GM12878 (cell line): ENCODE results near the gene KIF3A. TPM values are rescaled to one million over a fixed set of nuclear protein-coding genes. Genes with fewer than 3 reads are reported as not detected.

ENCODE experiments used
- ATAC-seq: fragments of 200-7000 bp; cut with Tn5 transposase; 3 replicates; pipeline ENCODE4 v1.9.1; 2020; ENCODE audit warnings: mild to moderate bottlenecking, moderate library complexity
- BruUV-seq: library from RNA; stranded (reverse); fragments of 400-500 nt; replicated peaks from 2 replicates; lab custom pipeline; 2021; lab: Mats Ljungman, UMichigan
- CTCF ChIA-PET: fragments of 300-600 bp; sonication (Branson Sonifier 250); formaldehyde crosslinking; extraction: SDS; loops from one replicate; lab custom pipeline; 2021; ENCODE audit warnings: inconsistent platforms; lab: Yijun Ruan, JAX
- POLR2A ChIA-PET: fragments of 350-600 bp; formaldehyde crosslinking; extraction: SDS; loops from one replicate; lab custom pipeline; 2021; ENCODE audit warnings: inconsistent platforms; lab: Charles Lee
- RAD21 ChIA-PET: fragments of 300-600 bp; sonication (Branson Sonifier 250); formaldehyde crosslinking; loops from one replicate; lab custom pipeline; 2023; ENCODE audit warnings: antibody characterized with exemption; ENCODE audit not compliant: unreplicated experiment; lab: Charles Lee
- SMC1A ChIA-PET: fragments of 300-600 bp; sonication (Branson Sonifier 250); formaldehyde crosslinking; loops from one replicate; lab custom pipeline; 2023; ENCODE audit not compliant: unreplicated experiment, uncharacterized antibody; lab: Charles Lee
- DNase-seq: peaks from one replicate; pipeline ENCODE4 v3.0.0-alpha.2; 2011; ENCODE audit warnings: low read depth, low spot score
- FAIRE-seq: peaks from 3 replicates; lab custom pipeline; 2011; peaks lifted over from hg19 to GRCh38; lab: Jason Lieb, UNC
- H2AFZ ChIP-seq: 2 replicates; pipeline ENCODE4 v1.6.0; 2011; ENCODE audit warnings: low read depth, low read length, control low read depth; ENCODE audit not compliant: control insufficient read depth
- H3K27ac ChIP-seq: 2 replicates; pipeline ENCODE4 v1.5.1; 2011; ENCODE audit warnings: control low read depth; ENCODE audit not compliant: control insufficient read depth, insufficient read depth
- H3K27me3 ChIP-seq, 2 experiments: replicated peaks in 1 of 2; 2 replicates each; pipeline versions ENCODE4 v1.6.0 to v1.6.1; 2011; ENCODE audit warnings: low read length in 1 of 2; ENCODE audit not compliant: control insufficient read depth in 2 of 2, insufficient read depth in 2 of 2
- H3K36me3 ChIP-seq, 2 experiments: 2 replicates each; pipeline ENCODE4 v1.5.1; 2011; ENCODE audit warnings: low read length in 1 of 2; ENCODE audit not compliant: control insufficient read depth in 2 of 2, insufficient read depth in 2 of 2
- H3K4me1 ChIP-seq: 2 replicates; pipeline ENCODE4 v1.6.1; 2011; ENCODE audit warnings: mild to moderate bottlenecking, low read length, moderate library complexity, mixed read lengths; ENCODE audit not compliant: control insufficient read depth, insufficient read depth
- H3K4me2 ChIP-seq: 2 replicates; pipeline ENCODE4 v1.6.0; 2011; ENCODE audit warnings: control low read depth; ENCODE audit not compliant: control insufficient read depth, insufficient read depth
- H3K4me3 ChIP-seq: fragments of 200-600 bp; sonication (generic); 2 replicates; pipeline ENCODE4 v1.5.1; 2016
- H3K79me2 ChIP-seq: 2 replicates; pipeline ENCODE4 v1.6.0; 2011; ENCODE audit warnings: low read length; ENCODE audit not compliant: control insufficient read depth, insufficient read depth
- H3K9ac ChIP-seq: 2 replicates; pipeline ENCODE4 v1.8.0; 2011; ENCODE audit warnings: low read length, control low read depth, mixed read lengths; ENCODE audit not compliant: control insufficient read depth, insufficient read depth
- H3K9me3 ChIP-seq: replicated peaks from 3 replicates; pipeline ENCODE4 v1.5.1; 2011; ENCODE audit warnings: mild to moderate bottlenecking, low read length; ENCODE audit not compliant: control insufficient read depth, insufficient read depth
- H4K20me1 ChIP-seq: 2 replicates; pipeline ENCODE4 v1.6.0; 2011; ENCODE audit not compliant: control insufficient read depth, insufficient read depth
- BHLHE40 ChIP-seq, 2 experiments: fragments of 450-650 bp in 1 of 2; IDR thresholded peaks; 2 replicates each; pipeline ENCODE4 v1.6.1; 2011 to 2017; ENCODE audit warnings: low read depth in 2 of 2, borderline replicate concordance in 1 of 2, improper control_type of control experiment in 1 of 2, low read length in 1 of 2, mild to moderate bottlenecking in 1 of 2
- HCFC1 ChIP-seq: fragments of 150-350 bp; IDR thresholded peaks from 2 replicates; pipeline ENCODE4 v1.6.1; 2014; ENCODE audit warnings: low read length
- HDGF ChIP-seq: fragments of 450-650 bp; IDR thresholded peaks from 2 replicates; pipeline ENCODE4 v1.6.1; 2016; ENCODE audit warnings: antibody characterized with exemption
- MEF2B ChIP-seq: fragments of 450-650 bp; IDR thresholded peaks from 2 replicates; pipeline ENCODE4 v1.6.1; 2018; ENCODE audit warnings: mild to moderate bottlenecking, moderate library complexity; ENCODE audit not compliant: partially characterized antibody, poor library complexity, severe bottlenecking
- NR2C2 ChIP-seq: IDR thresholded peaks from 2 replicates; pipeline ENCODE4 v1.6.1; 2011; ENCODE audit warnings: borderline replicate concordance, low read depth; ENCODE audit not compliant: control insufficient read depth, insufficient read length
- POLR2A ChIP-seq: IDR thresholded peaks from 2 replicates; pipeline ENCODE4 v1.6.1; 2011; ENCODE audit warnings: low read depth, mild to moderate bottlenecking, low read length
- YBX1 ChIP-seq: fragments of 450-650 bp; IDR thresholded peaks from 2 replicates; pipeline ENCODE4 v1.6.1; 2016; ENCODE audit warnings: antibody characterized with exemption
- WGBS: methylation state at CpG from one replicate; pipeline ENCODE4 v1.1.6; 2016; ENCODE audit warnings: low lambda C conversion rate; ENCODE audit not compliant: insufficient replicate concordance, insufficient coverage; ENCODE audit errors: missing lambda C conversion rate; 5-methylcytosine and 5-hydroxymethylcytosine counted together
- in situ Hi-C: fragments of 300-500 bp; cut with MboI; formaldehyde crosslinking; loops from 9 replicates; pipeline ENCODE4 v1.14.3; 2018; ENCODE audit warnings: mixed read lengths
- intact Hi-C: fragments of 100-400 bp; cut with micrococcal nuclease; formaldehyde crosslinking; loops from one replicate; pipeline ENCODE4 v1.14.2; 2022; ENCODE audit not compliant: unreplicated experiment
- polyA plus RNA-seq, 11 experiments: library from polyadenylated mRNA; depleted of rRNA in 4 of 11; unstranded in 6 of 11; stranded (reverse) in 5 of 11; fragments of >200 nt; fragmentation: Nextera tagmentation in 4 of 11; fragmentation: Illumina TruSeq in 1 of 11; extraction: Ambion mirVana in 4 of 11; extraction: Trizol in 1 of 11; gene quantifications; 1 replicate in 1 of 11; 2 replicates in 10 of 11; pipeline versions ENCODE4 v1.2.1 to v1.2.3, GENCODE V29; 2011 to 2016; ENCODE audit warnings: inconsistent platforms in 2 of 11, missing spikeins in 2 of 11, low read depth in 1 of 11
- total RNA-seq, 4 experiments: library from RNA; depleted of rRNA in 3 of 4; stranded (reverse); fragments of >200 nt in 3 of 4; fragmentation: Illumina TruSeq in 1 of 4; extraction: Trizol in 1 of 4; gene quantifications; 2 replicates each; pipeline versions ENCODE4 v1.2.1 to v1.2.3, GENCODE V29; 2013 to 2021
- TF ChIP-seq, protein P1 (sequence below), 3 experiments: IDR thresholded peaks in 2 of 3; conservative IDR thresholded peaks in 1 of 3; 2 replicates each; pipeline ENCODE4 v1.5.1; 2011; ENCODE audit warnings: low read depth in 3 of 3, low read length in 3 of 3, mild to moderate bottlenecking in 3 of 3, control low read depth in 2 of 3, moderate library complexity in 2 of 3, inconsistent platforms in 1 of 3, mixed read lengths in 1 of 3; ENCODE audit not compliant: control insufficient read depth in 2 of 3, insufficient read depth in 1 of 3; ENCODE audit errors: extremely low read depth in 1 of 3
- TF ChIP-seq, protein P2 (sequence below): fragments of 450-650 bp; IDR thresholded peaks from 2 replicates; pipeline ENCODE4 v1.6.1; 2017; ENCODE audit warnings: mild to moderate bottlenecking
- TF ChIP-seq, protein P3 (sequence below): fragments of 450-650 bp; IDR thresholded peaks from 2 replicates; pipeline ENCODE4 v1.6.1; 2017; ENCODE audit warnings: mild to moderate bottlenecking, moderate library complexity
- TF ChIP-seq, protein P4 (sequence below): fragments of 450-650 bp; IDR thresholded peaks from 2 replicates; pipeline ENCODE4 v1.6.1; 2016; ENCODE audit warnings: mild to moderate bottlenecking

The KIF3A gene
- total and polyA plus RNA-seq, 10 of the 15 experiments (the other 5 are each of a cell fraction or from before 2014, with no cell fraction given) = 2.7 to 36.5 (median 10.0) TPM

DNA sequence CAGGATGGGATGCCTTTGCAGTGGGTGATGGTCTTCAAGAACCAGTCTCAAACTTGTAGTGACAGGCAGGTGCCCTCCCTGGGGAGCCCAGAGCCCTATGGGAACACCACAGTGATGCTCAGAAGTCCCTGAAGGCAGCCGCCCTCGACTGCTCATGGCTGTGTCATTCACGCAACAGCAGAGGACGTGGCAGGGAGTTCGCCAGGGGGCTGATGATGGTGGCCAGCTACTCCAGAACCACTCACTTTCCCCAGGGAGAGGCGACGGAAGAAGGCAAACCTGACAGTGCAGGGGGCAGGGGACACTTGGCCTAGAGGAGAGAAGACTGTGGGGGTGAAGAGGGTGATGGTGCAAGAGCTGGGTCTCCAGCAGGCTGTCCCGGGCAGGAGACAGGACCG lies 75.3 kb downstream of the KIF3A start:
- DNase-seq = no peak
- POLR2A ChIA-PET = interaction anchor here (0.7 to 10.8 kb wide), 7 partner anchors 13 to 184 kb away, joined by 3 to 118 read pairs (median 19); partner anchors contain the start of genes CCNI2, IL4 and KIF3A
- no peak overlapping the region for H3K4me2 ChIP-seq
- no peaks in the 10 kb centered on the region for H4K20me1 ChIP-seq
- peaks cover 68% of the 10 kb centered on the region for H3K4me1 ChIP-seq
- H3K9me3 ChIP-seq = no peaks in the 10 kb centered on the region
- no TSS peak for BruUV-seq
- H3K36me3 ChIP-seq = no peaks in the 10 kb centered on the region
- RAD21 ChIA-PET = interaction anchor here (0.8 to 9.2 kb wide), 26 partner anchors 12 to 247 kb away, joined by 3 to 148 read pairs (median 6); partner anchors contain the start of genes CCNI2, IL4, KIF3A and RAD50
- CTCF ChIA-PET = interaction anchor here (1.0 to 7.0 kb wide), 19 partner anchors 13 to 442 kb away, joined by 3 to 58 read pairs (median 6); partner anchors contain the start of genes IL4 and KIF3A
- H3K9ac ChIP-seq = peak overlapping the region; percentile 66; the same call in 1 of the 2 replicates
- 91% methylated on average over 9 of the region's 9 CpGs for WGBS
- FAIRE-seq = peak; percentile 49
- no peaks in the 10 kb centered on the region for H3K79me2 ChIP-seq
- peak overlapping the region; percentile 84; the same call in 1 of the 2 replicates for H2AFZ ChIP-seq
- in situ Hi-C loops = no loop called here
- SMC1A ChIA-PET = interaction anchor here (0.9 to 12.1 kb wide), 21 partner anchors 12 to 221 kb away, joined by 3 to 156 read pairs (median 6); partner anchors contain the start of genes CCNI2 and IL4
- no peaks in the 10 kb centered on the region for H3K27me3 ChIP-seq
- intact Hi-C loops = loop anchor here (2.0 to 5.0 kb wide), 8 partner anchors 27 to 240 kb away; partner anchors contain the start of genes GDF9, KIF3A and UQCRQ
- no peak overlapping the region for H3K4me3 ChIP-seq
- no peak for ATAC-seq
- H3K27ac ChIP-seq = peak overlapping the region; percentile 96
- no peak for TF ChIP-seq NR2C2
- peak; percentile 92 for TF ChIP-seq MEF2B
- TF ChIP-seq POLR2A = 0 out of 2 replicates have a peak, but pooled peaks have one; percentile 0
- TF ChIP-seq HCFC1 = no peak
- TF ChIP-seq, protein P1, sequence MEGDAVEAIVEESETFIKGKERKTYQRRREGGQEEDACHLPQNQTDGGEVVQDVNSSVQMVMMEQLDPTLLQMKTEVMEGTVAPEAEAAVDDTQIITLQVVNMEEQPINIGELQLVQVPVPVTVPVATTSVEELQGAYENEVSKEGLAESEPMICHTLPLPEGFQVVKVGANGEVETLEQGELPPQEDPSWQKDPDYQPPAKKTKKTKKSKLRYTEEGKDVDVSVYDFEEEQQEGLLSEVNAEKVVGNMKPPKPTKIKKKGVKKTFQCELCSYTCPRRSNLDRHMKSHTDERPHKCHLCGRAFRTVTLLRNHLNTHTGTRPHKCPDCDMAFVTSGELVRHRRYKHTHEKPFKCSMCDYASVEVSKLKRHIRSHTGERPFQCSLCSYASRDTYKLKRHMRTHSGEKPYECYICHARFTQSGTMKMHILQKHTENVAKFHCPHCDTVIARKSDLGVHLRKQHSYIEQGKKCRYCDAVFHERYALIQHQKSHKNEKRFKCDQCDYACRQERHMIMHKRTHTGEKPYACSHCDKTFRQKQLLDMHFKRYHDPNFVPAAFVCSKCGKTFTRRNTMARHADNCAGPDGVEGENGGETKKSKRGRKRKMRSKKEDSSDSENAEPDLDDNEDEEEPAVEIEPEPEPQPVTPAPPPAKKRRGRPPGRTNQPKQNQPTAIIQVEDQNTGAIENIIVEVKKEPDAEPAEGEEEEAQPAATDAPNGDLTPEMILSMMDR (IDR thresholded peaks at IDR 0.05 in 2 of 3, conservative IDR thresholded peaks at IDR 0.05 in 1 of 3; ENCODE audit: control insufficient read depth in 2 of 3, extremely low read depth in 1 of 3, insufficient read depth in 1 of 3, low read depth in 3 of 3, low read length in 3 of 3) = no peak
- TF ChIP-seq, protein P2, sequence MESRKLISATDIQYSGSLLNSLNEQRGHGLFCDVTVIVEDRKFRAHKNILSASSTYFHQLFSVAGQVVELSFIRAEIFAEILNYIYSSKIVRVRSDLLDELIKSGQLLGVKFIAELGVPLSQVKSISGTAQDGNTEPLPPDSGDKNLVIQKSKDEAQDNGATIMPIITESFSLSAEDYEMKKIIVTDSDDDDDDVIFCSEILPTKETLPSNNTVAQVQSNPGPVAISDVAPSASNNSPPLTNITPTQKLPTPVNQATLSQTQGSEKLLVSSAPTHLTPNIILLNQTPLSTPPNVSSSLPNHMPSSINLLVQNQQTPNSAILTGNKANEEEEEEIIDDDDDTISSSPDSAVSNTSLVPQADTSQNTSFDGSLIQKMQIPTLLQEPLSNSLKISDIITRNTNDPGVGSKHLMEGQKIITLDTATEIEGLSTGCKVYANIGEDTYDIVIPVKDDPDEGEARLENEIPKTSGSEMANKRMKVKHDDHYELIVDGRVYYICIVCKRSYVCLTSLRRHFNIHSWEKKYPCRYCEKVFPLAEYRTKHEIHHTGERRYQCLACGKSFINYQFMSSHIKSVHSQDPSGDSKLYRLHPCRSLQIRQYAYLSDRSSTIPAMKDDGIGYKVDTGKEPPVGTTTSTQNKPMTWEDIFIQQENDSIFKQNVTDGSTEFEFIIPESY = 0 out of 2 replicates have a peak, but pooled peaks have one; percentile 58
- no peak for TF ChIP-seq BHLHE40 (IDR thresholded peaks at IDR 0.05; ENCODE audit: borderline replicate concordance in 1 of 2, low read depth in 2 of 2, low read length in 1 of 2)
- TF ChIP-seq, protein P3, sequence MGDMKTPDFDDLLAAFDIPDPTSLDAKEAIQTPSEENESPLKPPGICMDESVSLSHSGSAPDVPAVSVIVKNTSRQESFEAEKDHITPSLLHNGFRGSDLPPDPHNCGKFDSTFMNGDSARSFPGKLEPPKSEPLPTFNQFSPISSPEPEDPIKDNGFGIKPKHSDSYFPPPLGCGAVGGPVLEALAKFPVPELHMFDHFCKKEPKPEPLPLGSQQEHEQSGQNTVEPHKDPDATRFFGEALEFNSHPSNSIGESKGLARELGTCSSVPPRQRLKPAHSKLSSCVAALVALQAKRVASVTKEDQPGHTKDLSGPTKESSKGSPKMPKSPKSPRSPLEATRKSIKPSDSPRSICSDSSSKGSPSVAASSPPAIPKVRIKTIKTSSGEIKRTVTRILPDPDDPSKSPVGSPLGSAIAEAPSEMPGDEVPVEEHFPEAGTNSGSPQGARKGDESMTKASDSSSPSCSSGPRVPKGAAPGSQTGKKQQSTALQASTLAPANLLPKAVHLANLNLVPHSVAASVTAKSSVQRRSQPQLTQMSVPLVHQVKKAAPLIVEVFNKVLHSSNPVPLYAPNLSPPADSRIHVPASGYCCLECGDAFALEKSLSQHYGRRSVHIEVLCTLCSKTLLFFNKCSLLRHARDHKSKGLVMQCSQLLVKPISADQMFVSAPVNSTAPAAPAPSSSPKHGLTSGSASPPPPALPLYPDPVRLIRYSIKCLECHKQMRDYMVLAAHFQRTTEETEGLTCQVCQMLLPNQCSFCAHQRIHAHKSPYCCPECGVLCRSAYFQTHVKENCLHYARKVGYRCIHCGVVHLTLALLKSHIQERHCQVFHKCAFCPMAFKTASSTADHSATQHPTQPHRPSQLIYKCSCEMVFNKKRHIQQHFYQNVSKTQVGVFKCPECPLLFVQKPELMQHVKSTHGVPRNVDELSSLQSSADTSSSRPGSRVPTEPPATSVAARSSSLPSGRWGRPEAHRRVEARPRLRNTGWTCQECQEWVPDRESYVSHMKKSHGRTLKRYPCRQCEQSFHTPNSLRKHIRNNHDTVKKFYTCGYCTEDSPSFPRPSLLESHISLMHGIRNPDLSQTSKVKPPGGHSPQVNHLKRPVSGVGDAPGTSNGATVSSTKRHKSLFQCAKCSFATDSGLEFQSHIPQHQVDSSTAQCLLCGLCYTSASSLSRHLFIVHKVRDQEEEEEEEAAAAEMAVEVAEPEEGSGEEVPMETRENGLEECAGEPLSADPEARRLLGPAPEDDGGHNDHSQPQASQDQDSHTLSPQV = peak; percentile 66; the same call in 1 of the 2 replicates
- TF ChIP-seq YBX1 = 0 out of 2 replicates have a peak, but pooled peaks have one; percentile 8
- TF ChIP-seq HDGF = 0 out of 2 replicates have a peak, but pooled peaks have one; percentile 65
- TF ChIP-seq, protein P4, sequence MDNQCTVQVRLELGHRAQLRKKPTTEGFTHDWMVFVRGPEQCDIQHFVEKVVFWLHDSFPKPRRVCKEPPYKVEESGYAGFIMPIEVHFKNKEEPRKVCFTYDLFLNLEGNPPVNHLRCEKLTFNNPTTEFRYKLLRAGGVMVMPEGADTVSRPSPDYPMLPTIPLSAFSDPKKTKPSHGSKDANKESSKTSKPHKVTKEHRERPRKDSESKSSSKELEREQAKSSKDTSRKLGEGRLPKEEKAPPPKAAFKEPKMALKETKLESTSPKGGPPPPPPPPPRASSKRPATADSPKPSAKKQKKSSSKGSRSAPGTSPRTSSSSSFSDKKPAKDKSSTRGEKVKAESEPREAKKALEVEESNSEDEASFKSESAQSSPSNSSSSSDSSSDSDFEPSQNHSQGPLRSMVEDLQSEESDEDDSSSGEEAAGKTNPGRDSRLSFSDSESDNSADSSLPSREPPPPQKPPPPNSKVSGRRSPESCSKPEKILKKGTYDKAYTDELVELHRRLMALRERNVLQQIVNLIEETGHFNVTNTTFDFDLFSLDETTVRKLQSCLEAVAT = peak; percentile 19
